Spleen (tissue), 7 donors: Measurements from ENCODE around the gene ZMYND8.

Source experiments
- CTCF ChIP-seq, 11 experiments: fragments of 200-600 bp in 7 of 11; fragments of 450-650 bp in 4 of 11; sonication (generic) in 4 of 11; IDR thresholded peaks in 8 of 11; conservative IDR thresholded peaks in 3 of 11; 1 replicate in 7 of 11; 2 replicates in 4 of 11; pipeline versions ENCODE4 v1.4.0 to v1.8.0; 2016 to 2021; ENCODE audit warnings: antibody characterized with exemption in 11 of 11, inconsistent platforms in 4 of 11, mild to moderate bottlenecking in 1 of 11
- POLR2A ChIP-seq, 3 donors: fragments of 450-650 bp; IDR thresholded peaks; one replicate each; pipeline ENCODE4 v1.5.1; 2017; ENCODE audit warnings: antibody characterized with exemption in 3 of 3, mild to moderate bottlenecking in 1 of 3
- POLR2AphosphoS5 ChIP-seq, 3 donors: sonication (generic); formaldehyde crosslinking; IDR thresholded peaks; one replicate each; pipeline ENCODE4 v1.5.1; 2017; ENCODE audit warnings: antibody characterized with exemption in 3 of 3
- donor health status: DM: no; HTN: no; CAD: no; lungs with moderate emphysema.
- donor health status: DM: no; HTN: no; CAD: no.
- donor health status: DM: no; HTN: no; CAD: no.

GRCh38 chr20:47365023-47365764, 8.7 kb upstream of the ZMYND8 start:
- TF ChIP-seq CTCF (IDR thresholded peaks at IDR 0.05 in 8 of 11, conservative IDR thresholded peaks at IDR 0.05 in 3 of 11) (no peak), POLR2AphosphoS5 (IDR thresholded peaks at IDR 0.05) (no peak), POLR2A (IDR thresholded peaks at IDR 0.05) (no peak)
